ENCODE measurements around the gene FAAP20.

DNA sequence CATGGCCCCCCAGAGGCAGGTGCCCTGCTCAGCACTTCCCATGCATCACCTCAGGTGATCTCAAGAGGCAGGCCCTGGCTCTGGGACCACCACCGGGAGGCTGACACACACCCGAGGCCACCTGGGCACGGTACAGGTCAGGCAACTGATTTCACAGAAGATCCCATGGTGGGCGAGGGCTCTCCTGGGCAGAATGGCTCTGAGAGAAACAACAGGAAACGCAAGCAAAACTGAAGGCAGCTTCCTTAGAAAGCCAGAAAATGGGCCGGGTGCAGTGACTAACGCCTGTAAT is 22.1 kb upstream of the FAAP20 start:
- TF ChIP-seq, protein P1, sequence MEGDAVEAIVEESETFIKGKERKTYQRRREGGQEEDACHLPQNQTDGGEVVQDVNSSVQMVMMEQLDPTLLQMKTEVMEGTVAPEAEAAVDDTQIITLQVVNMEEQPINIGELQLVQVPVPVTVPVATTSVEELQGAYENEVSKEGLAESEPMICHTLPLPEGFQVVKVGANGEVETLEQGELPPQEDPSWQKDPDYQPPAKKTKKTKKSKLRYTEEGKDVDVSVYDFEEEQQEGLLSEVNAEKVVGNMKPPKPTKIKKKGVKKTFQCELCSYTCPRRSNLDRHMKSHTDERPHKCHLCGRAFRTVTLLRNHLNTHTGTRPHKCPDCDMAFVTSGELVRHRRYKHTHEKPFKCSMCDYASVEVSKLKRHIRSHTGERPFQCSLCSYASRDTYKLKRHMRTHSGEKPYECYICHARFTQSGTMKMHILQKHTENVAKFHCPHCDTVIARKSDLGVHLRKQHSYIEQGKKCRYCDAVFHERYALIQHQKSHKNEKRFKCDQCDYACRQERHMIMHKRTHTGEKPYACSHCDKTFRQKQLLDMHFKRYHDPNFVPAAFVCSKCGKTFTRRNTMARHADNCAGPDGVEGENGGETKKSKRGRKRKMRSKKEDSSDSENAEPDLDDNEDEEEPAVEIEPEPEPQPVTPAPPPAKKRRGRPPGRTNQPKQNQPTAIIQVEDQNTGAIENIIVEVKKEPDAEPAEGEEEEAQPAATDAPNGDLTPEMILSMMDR (conservative IDR thresholded peaks at IDR 0.05 in 1 of 2, IDR thresholded peaks at IDR 0.05 in 1 of 2; ENCODE audit: extremely low read depth in 1 of 2, insufficient read depth in 1 of 2, low read depth in 1 of 2, low read length in 2 of 2): no peak
- no peak for TF ChIP-seq EZH2 (IDR thresholded peaks at IDR 0.05; ENCODE audit: borderline replicate concordance, low read length)
